OCI-LY7 (cell line): ENCODE measurements around the gene TSHZ2.

ENCODE experiments used
- CTCF ChIP-seq: fragments of 200-600 bp; sonication (generic); conservative IDR thresholded peaks from 2 replicates; pipeline ENCODE4 v1.5.1; 2014; ENCODE audit warnings: mild to moderate bottlenecking, antibody characterized with exemption, low read length, moderate library complexity, mixed read lengths
- EZH2phosphoT487 ChIP-seq: fragments of 200-600 bp; sonication (generic); IDR thresholded peaks from 2 replicates; pipeline ENCODE4 v1.6.1; 2018; ENCODE audit warnings: low read depth, borderline replicate concordance, mild to moderate bottlenecking, mixed run types, antibody characterized with exemption, low read length, moderate library complexity, mixed read lengths

GRCh38 chr20:53002786-53003185, 30.6 kb downstream of the TSHZ2 start:
- TF ChIP-seq CTCF (no peak), EZH2phosphoT487 (no peak)
